A549 (cell line): ENCODE results near the gene KRTAP4-1. TPM values are rescaled to one million over a fixed set of nuclear protein-coding genes. Genes with fewer than 3 reads are reported as not detected.

Experiments used
- ATAC-seq, 2 experiments: fragments of 200-7000 bp in 1 of 2; fragments of >200 bp in 1 of 2; cut with Nextera tagmentation in 1 of 2; cut with Tn5 transposase in 1 of 2; 3 replicates each; pipeline versions ENCODE4 v1.8.0 to v1.9.1; 2018 to 2020; ENCODE audit warnings: mild to moderate bottlenecking in 1 of 2, moderate library complexity in 1 of 2
- CTCF ChIA-PET: fragments of 300-600 bp; sonication (Branson Sonifier 250); formaldehyde crosslinking; extraction: SDS; loops from one replicate; lab custom pipeline; 2021; ENCODE audit warnings: antibody characterized with exemption, inconsistent platforms; lab: Yijun Ruan, JAX
- POLR2A ChIA-PET: fragments of 350-600 bp; formaldehyde crosslinking; extraction: SDS; loops from one replicate; lab custom pipeline; 2021; ENCODE audit warnings: antibody characterized with exemption, inconsistent platforms; lab: Yijun Ruan, JAX
- DNase-seq, 2 experiments: peaks; one replicate each; pipeline versions ENCODE4 v3.0.0 to v3.0.0-alpha.2; 2011 to 2016; ENCODE audit warnings: low read depth in 1 of 2, low spot score in 1 of 2
- FAIRE-seq: peaks from 2 replicates; lab custom pipeline; 2011; peaks lifted over from hg19 to GRCh38; lab: Jason Lieb, UNC
- H3K27ac ChIP-seq, 2 experiments: fragments of >200 bp; sonication (Bioruptor Twin); formaldehyde crosslinking; 3 replicates each; pipeline ENCODE4 v1.5.1; 2016 to 2017
- H3K4me1 ChIP-seq: fragments of >200 bp; sonication (Bioruptor Twin); formaldehyde crosslinking; 3 replicates; pipeline ENCODE4 v1.6.1; 2016
- H3K4me2 ChIP-seq: fragments of >200 bp; sonication (Bioruptor Twin); formaldehyde crosslinking; 3 replicates; pipeline ENCODE4 v1.6.1; 2016
- H3K4me3 ChIP-seq: fragments of >200 bp; sonication (Bioruptor Twin); formaldehyde crosslinking; 3 replicates; pipeline ENCODE4 v1.5.1; 2016
- H3K9me3 ChIP-seq: fragments of >200 bp; sonication (Bioruptor Twin); formaldehyde crosslinking; 3 replicates; pipeline ENCODE4 v1.6.1; 2016
- BHLHE40 ChIP-seq: IDR thresholded peaks from 2 replicates; pipeline ENCODE4 v1.6.1; 2012; ENCODE audit warnings: low read depth, low read length, inconsistent platforms
- CBX2 ChIP-seq: fragments of 200-600 bp; sonication (generic); IDR thresholded peaks from 2 replicates; pipeline ENCODE4 v1.6.1; 2016; ENCODE audit warnings: low read depth, mild to moderate bottlenecking, borderline replicate concordance
- CBX8 ChIP-seq: fragments of 200-600 bp; sonication (generic); IDR thresholded peaks from 2 replicates; pipeline ENCODE4 v1.6.1; 2016
- CHD2 ChIP-seq: fragments of 150-350 bp; IDR thresholded peaks from 2 replicates; pipeline ENCODE4 v1.6.1; 2014; ENCODE audit warnings: low read length; ENCODE audit not compliant: partially characterized antibody
- CHD4 ChIP-seq: fragments of 200-600 bp; sonication (generic); IDR thresholded peaks from 2 replicates; pipeline ENCODE4 v1.6.1; 2016; ENCODE audit warnings: antibody characterized with exemption, mild to moderate bottlenecking, borderline replicate concordance
- ELK1 ChIP-seq: fragments of 150-350 bp; IDR thresholded peaks from 2 replicates; pipeline ENCODE4 v1.6.1; 2014; ENCODE audit warnings: low read depth, mild to moderate bottlenecking, low read length
- FOXS1 ChIP-seq: fragments of 250-450 bp; sonication (Bioruptor Pico); IDR thresholded peaks from 2 replicates; pipeline ENCODE4 v1.5.0; 2020; ENCODE audit warnings: mild to moderate bottlenecking, moderate library complexity
- HOXB13 ChIP-seq: fragments of 250-450 bp; sonication (Bioruptor Pico); IDR thresholded peaks from 2 replicates; pipeline ENCODE4 v1.5.0; 2020; ENCODE audit warnings: low read depth, mild to moderate bottlenecking, moderate library complexity
- MAX ChIP-seq: IDR thresholded peaks from 2 replicates; pipeline ENCODE4 v1.6.1; 2012
- NR3C1 ChIP-seq: fragments of >200 bp; sonication (Bioruptor Twin); formaldehyde crosslinking; IDR thresholded peaks from 3 replicates; pipeline ENCODE4 v1.6.1; 2017
- PBX3 ChIP-seq: IDR thresholded peaks from 2 replicates; pipeline ENCODE4 v1.6.1; 2012
- POLR2A ChIP-seq: IDR thresholded peaks from 2 replicates; pipeline ENCODE4 v1.6.1; 2012; ENCODE audit warnings: mild to moderate bottlenecking, low read length
- POLR2AphosphoS2 ChIP-seq: conservative IDR thresholded peaks from 2 replicates; pipeline ENCODE4 v1.6.1; 2012; ENCODE audit warnings: low read length, improper control_type of control experiment, inconsistent platforms
- RCOR1 ChIP-seq: fragments of 150-350 bp; IDR thresholded peaks from 2 replicates; pipeline ENCODE4 v1.6.1; 2014; ENCODE audit warnings: antibody characterized with exemption, low read length, low read depth
- SREBF2 ChIP-seq: fragments of 450-650 bp; IDR thresholded peaks from 2 replicates; pipeline ENCODE4 v1.6.1; 2014; ENCODE audit warnings: mild to moderate bottlenecking, moderate library complexity
- TFCP2L1 ChIP-seq: fragments of 250-450 bp; sonication (Bioruptor Pico); IDR thresholded peaks from 2 replicates; pipeline ENCODE4 v1.5.0; 2021; ENCODE audit warnings: mild to moderate bottlenecking
- TP53 ChIP-seq: fragments of 250-450 bp; sonication (Bioruptor Pico); IDR thresholded peaks from 2 replicates; pipeline ENCODE4 v1.5.0; 2021; ENCODE audit warnings: mild to moderate bottlenecking, moderate library complexity
- USF2 ChIP-seq: fragments of 450-650 bp; IDR thresholded peaks from 2 replicates; pipeline ENCODE4 v1.6.1; 2014; ENCODE audit warnings: antibody characterized with exemption
- ZC3H11A ChIP-seq: fragments of 450-650 bp; IDR thresholded peaks from 2 replicates; pipeline ENCODE4 v1.6.1; 2014; ENCODE audit warnings: antibody characterized with exemption, mild to moderate bottlenecking
- ZFP36 ChIP-seq: fragments of 450-650 bp; IDR thresholded peaks from 2 replicates; pipeline ENCODE4 v1.6.1; 2014; ENCODE audit warnings: borderline replicate concordance; ENCODE audit not compliant: partially characterized antibody
- ZNF302 ChIP-seq: fragments of 250-450 bp; sonication (Bioruptor Pico); IDR thresholded peaks from 2 replicates; pipeline ENCODE4 v1.9.0; 2021; ENCODE audit warnings: inconsistent platforms, mild to moderate bottlenecking, moderate library complexity
- WGBS: methylation state at CpG from one replicate; pipeline ENCODE4 v1.1.6; 2017; ENCODE audit errors: missing lambda C conversion rate; 5-methylcytosine and 5-hydroxymethylcytosine counted together
- polyA plus RNA-seq, 4 experiments: library from polyadenylated mRNA; depleted of rRNA in 3 of 4; stranded (reverse); fragments of >200 nt; fragmentation: RNase III in 1 of 4; extraction: RNeasy Plus Mini Kit Qiagen cat#74134 plus additional on column Dnase treatment in 1 of 4; gene quantifications; 2 replicates in 3 of 4; 3 replicates in 1 of 4; pipeline ENCODE4 v1.2.3, GENCODE V29; 2011 to 2017

KRTAP4-1 gene
- polyA plus RNA-seq, 2 of the 4 experiments (the other 2 are of a cell fraction) = 0.12 to 0.32 TPM

GRCh38 chr17:41168121-41168520 lies 16.6 kb downstream of the KRTAP4-1 start, which contains the start of gene KRTAP4-3:
TSS of gene KRTAP4-3 (minus strand) at chr17:41168221. CDS start at chr17:41168172, 49 bp downstream.
- no peak within 1 kb of the TSS for H3K4me2 ChIP-seq
- 65% methylated on average over 1 of the region's 1 CpG for WGBS
- H3K27ac ChIP-seq = no peak within 1 kb of the TSS
- no peak for TF ChIP-seq CBX2
- no peak for TF ChIP-seq TP53 (CRISPR knock-in tag)
- TF ChIP-seq RCOR1 = no peak
- no peak for TF ChIP-seq CHD4
- no peak for TF ChIP-seq CBX8
- TF ChIP-seq POLR2AphosphoS2 = no peak
- TF ChIP-seq, all 56 proteins: peak for 0
- DNase-seq = no peak
- ChIA-PET CTCF (interaction anchor here (0.9 to 1.2 kb wide), 2 partner anchors 11 to 392 kb away, joined by 3 read pairs; no protein-coding TSS in a partner anchor), POLR2A (no interaction called here)
- peak; percentile 77 for FAIRE-seq
- ATAC-seq = no peak
- no peak within 1 kb of the TSS for H3K4me3 ChIP-seq
- H3K9me3 ChIP-seq = no peaks in the 10 kb centered on the region
- 0 out of 3 replicates have a peak, but pooled peaks cover 4% of the 10 kb centered on the region for H3K4me1 ChIP-seq

GRCh38 chr17:41167561-41167960 lies 17.1 kb downstream of the KRTAP4-1 start:
- no peak for ATAC-seq
- WGBS = 74% methylated on average over 7 of the region's 7 CpGs
- no peak for FAIRE-seq

GRCh38 chr17:41163828-41164227 lies 20.9 kb downstream of the KRTAP4-1 start:
- CTCF ChIA-PET = interaction anchor here (1.5 kb wide), 1 partner anchor 396 kb away, joined by 3 read pairs; no protein-coding TSS in a partner anchor
- Histone ChIP-seq H3K9me3 (no peaks in the 10 kb centered on the region), H3K4me3 (no peak overlapping the region), H3K4me2 (peak overlapping the region; percentile 26; the same call in 2 of the 3 replicates), H3K27ac (no peak overlapping the region), H3K4me1 (0 out of 3 replicates have a peak, but pooled peaks cover 4% of the 10 kb centered on the region)
- no peak for DNase-seq
- no peak for TF ChIP-seq CHD2
- no peak for TF ChIP-seq BHLHE40
- no peak for TF ChIP-seq USF2
- no peak for TF ChIP-seq MAX
- TF ChIP-seq FOXS1 = no peak
- no peak for TF ChIP-seq SREBF2
- FAIRE-seq = peak; percentile 7
- peak in 1 of 2 experiments; percentile 32; a peak in 1 of 6 replicates for ATAC-seq
- POLR2A ChIA-PET = no interaction called here
- 32% methylated on average over 7 of the region's 7 CpGs for WGBS

More at GRCh38 chr17:41167561-41167960, 17.1 kb downstream of the KRTAP4-1 start:
- Histone ChIP-seq H3K4me3 (no peak overlapping the region), H3K9me3 (no peaks in the 10 kb centered on the region), H3K4me1 (0 out of 3 replicates have a peak, but pooled peaks cover 4% of the 10 kb centered on the region), H3K27ac (no peak overlapping the region), H3K4me2 (no peak overlapping the region)
- ChIA-PET CTCF (interaction anchor here (0.9 kb wide), 2 partner anchors 11 to 109 kb away, joined by 3 read pairs; no protein-coding TSS in a partner anchor), POLR2A (no interaction called here)
- TF ChIP-seq SREBF2 (no peak), ELK1 (no peak), ZNF302 (no peak), NR3C1 (no peak), ZC3H11A (no peak), PBX3 (no peak), RCOR1 (no peak), HOXB13 (no peak), POLR2A (no peak), USF2 (no peak), ZFP36 (no peak), TFCP2L1 (CRISPR knock-in tag) (no peak)
- no peak for DNase-seq
